Stimulated activated CD4-positive, alpha-beta T cell treated with anti-CD3 and anti-CD28 coated beads, Interleukin-15, amount 100 ng/mL, for 48 hours (primary cell): ENCODE data around the gene MED27.

Experiments
- DNase-seq, 2 donors: peaks; one replicate each; pipeline ENCODE4 v3.0.0-alpha.2; 2020; ENCODE audit warnings: low read depth in 2 of 2

MED27 gene

GRCh38 chr9:132079391-132080091 lies at the start of gene MED27:
MED27 (minus strand) TSS chr9:132079867; CDS start chr9:132079844, 23 bp downstream.
- DNase-seq: peak; percentile 88 to 91

DNA sequence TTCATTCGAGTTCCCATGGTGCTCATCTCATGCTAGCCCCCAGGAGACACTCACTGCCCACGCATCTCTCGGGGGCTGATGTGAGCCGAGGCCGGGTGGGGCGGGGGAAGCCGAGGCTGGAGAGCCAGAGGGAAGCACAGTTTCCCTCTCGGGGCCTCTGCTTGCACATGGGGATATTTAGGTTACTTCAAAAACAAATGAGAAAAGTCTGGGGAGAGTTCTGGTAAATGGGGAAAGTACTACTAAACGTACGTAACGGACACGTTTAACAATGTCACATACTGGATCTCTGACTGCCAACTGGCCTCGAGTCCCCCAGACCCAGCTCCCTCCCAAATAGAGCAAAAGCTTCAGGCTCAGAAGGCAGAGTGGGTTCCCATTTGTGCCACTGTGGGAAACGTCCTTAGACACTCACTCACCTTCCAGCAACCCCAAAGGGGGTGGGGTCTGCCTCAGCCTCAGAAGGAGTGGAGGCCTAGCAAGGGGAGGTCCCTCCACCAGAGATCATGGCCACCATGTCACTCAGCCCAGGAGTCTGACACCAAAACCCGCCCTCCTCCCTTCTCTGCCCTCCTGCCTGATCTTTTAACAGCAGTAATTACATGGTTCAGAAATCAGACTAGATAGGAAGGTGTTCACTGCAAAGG lies 48.3 kb upstream of the MED27 start:
- DNase-seq: no peak

GRCh38 chr9:132126680-132127236 lies 47.1 kb upstream of the MED27 start:
- DNase-seq: no peak

DNA sequence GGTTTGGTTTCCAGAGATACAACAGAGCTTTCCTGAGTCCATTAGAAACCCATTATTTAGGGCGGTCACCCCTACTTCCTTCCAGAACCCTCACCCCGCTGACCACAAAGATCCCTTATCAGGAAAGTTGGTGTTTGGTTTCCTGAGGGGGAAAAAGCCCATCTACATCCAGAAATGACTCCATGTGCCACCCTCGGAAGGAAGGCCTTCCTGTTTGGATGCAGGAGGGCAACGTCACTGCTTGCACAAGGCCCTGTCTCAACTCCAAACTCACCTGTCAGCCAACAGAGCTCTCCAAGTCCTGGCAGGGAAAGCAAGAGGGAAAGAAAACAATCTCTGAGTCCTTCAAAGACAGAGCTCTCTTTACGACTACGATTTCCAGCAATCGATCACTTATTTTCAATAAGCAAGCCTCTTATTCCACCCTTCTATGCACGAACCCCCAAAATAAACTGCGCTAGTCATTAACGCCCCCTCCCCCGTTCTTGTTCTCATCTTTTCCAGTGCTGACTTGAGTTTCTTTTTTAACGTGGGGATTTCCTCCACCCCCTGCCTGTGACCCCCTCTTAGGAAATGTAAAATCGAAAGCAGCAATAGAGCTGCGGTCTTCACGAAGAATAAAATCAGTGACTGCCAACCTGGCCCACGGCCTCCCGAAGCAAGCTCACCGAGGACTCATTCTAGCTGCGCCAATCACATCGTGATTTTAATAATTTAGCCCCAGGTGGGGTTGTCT lies 46.4 kb upstream of the MED27 start:
- peak in 1 of 2 donors; percentile 19 for DNase-seq

DNA sequence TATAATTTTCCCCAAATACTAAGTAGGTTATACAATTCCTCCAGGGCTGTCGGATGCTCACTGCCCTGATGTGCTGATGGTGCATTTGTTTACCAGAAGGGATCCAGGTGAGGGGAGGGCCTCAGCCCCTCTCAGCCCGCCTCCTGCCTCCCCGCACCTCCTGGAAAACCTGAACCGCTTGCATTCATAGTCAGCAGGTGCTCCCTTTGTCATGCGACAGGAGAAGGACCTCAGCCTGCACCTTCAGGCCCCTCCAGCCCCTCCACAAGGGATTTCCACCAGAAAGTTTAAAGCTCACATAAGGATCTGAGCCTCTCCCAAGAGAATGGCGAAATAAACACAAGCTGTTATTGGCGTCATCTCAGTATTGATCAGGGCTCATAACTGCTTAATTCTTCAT lies 45.7 kb upstream of the MED27 start:
- no peak for DNase-seq

DNA sequence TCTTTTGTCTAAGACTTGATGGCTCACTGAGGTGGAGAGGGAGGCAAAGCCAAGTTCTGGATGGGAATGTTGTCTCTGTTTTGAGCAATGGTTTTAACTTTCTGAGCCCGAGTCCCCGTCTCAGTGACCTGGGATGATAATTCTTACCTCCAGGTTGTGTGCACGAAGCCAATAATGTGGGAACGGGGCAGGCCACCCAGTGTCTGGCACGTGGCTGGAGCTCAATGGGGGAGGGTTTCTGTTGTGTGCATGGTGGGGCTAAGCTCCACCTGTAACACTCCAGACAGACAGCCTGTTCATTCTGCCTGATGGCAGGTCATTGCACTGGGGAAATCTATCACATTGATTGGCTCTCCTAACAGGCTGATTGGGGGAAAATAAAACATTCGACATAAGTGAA lies 45.1 kb upstream of the MED27 start:
- DNase-seq: no peak

- no peak for DNase-seq
Measured at GRCh38 chr9:132121021-132121420, 41.4 kb upstream of the MED27 start.

DNA sequence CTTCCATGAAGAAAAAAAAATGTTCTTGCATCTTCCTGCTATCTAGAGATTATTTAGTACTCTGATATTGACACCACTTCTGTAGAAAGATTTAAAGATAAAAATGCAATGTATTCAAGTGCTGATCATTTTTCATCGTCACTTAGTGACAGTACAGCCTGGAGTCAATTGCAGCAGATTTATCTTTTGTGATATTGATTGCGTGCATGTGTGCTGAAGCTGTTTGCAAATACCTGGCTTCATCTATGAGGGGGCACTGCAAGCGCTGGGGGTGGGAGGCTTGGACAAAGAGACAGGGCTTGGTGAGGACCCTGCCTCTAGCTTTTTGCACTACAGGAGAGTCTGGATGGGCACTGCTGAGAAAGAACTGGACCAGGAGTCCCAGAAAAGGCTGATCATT lies 38.0 kb upstream of the MED27 start:
- DNase-seq: no peak

- DNase-seq: no peak
Measured at GRCh38 chr9:132116583-132116982, 36.9 kb upstream of the MED27 start.

DNA sequence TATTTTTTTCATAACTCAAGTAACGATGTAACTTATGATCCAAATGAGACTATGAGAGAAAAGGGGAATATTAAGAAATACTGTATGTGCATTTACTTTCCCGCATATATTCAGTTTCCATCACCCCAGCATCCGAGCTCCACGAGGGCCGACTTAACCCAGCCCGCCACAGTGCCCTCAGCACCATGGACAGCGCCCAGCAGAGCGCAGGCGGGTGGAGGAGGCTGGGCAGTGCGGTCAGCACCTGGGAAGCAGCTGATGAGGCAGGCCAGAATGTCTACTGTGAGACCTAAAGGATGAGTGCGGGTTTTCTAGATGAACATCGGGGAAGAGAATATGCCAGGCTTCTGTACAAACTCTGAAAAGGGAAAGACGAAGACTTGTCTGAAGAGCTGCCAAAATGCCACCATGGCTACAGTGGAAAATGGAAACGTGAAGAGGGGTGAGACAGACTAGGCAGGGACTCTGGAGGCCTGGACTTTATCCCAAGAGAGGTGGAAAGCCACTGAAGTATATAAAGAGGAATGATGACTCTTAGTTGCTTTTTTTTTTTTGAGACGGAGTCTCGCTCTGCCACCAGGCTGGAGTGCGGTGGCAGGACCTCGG lies 34.5 kb upstream of the MED27 start:
- DNase-seq: peak in 1 of 2 donors; percentile 10

DNA sequence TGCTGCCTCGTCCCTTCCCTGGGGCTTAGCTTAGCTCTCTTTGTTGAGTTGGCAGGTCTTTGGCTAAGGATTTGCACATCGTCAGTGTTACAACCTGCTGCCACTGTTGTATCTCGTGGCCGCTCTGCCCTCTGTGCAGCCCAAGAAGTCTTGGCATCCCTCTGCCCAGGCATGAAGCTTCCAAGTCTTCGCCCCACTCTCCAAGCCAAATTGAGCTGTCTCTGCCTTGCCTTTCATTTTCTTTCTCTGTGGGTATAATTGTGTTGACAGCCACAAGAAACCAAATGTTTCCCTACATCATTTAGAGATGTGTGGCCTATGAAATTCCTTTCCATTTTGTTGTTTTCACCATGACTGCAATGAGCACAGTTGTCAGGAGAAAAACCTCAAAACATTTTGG lies 29.6 kb upstream of the MED27 start:
- no peak for DNase-seq

DNA sequence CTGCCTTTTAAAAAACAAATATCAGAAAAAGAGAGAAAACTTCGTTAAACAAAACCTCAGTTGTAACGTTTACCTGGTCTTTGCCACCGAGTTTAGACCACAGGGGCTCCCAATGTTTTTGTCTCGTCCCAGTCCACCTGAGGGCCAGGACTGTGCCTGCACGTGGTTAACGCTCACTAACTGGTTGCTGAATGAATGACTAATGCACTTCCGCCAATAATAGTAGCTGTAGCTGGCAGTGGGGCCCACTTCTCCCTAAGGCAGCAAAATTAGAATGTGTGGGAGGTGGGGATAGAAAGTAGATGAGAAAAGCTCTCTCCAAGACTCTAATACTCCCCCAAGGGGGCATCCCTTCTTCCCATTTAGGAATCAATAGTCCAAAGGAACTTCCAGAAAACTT lies 29.1 kb upstream of the MED27 start:
- DNase-seq: no peak

DNA sequence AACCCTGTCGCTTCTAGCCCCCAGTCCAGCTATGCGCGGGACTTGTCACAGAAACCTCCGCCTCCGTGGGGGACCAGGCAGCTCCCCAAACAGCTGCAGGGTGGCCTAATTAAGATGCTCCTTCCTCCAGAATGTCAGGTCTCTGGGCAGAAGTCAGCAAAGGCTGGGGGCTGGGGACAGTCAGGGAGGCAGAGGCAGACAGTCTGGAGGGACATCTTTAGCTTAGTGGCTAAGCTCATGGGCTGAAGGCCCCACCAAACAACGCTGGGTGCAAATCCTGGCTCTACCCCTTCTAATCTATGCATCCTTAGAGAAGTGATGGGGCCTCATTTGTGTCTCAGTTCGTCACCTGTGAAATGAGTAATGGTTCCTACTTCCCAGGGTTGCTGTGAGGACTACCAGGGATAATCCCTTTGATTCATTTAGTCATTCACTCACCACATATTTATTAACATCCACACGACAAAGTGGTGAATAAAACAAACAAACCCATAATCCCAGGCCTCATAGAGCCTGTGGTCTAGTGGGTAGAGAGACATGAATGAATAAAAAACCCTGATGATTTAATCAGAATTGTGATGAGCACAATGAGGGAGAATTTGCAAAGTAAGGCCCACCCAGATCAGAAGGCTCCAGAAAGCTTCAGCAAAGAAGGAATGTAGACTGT lies 20.2 kb upstream of the MED27 start:
- DNase-seq: no peak

- DNase-seq: no peak
Measured at GRCh38 chr9:132099167-132099566, 19.5 kb upstream of the MED27 start.

- no peak for DNase-seq
Measured at GRCh38 chr9:132094314-132094791, 14.7 kb upstream of the MED27 start.

GRCh38 chr9:132090771-132091170 lies 11.1 kb upstream of the MED27 start:
- DNase-seq: no peak

DNA sequence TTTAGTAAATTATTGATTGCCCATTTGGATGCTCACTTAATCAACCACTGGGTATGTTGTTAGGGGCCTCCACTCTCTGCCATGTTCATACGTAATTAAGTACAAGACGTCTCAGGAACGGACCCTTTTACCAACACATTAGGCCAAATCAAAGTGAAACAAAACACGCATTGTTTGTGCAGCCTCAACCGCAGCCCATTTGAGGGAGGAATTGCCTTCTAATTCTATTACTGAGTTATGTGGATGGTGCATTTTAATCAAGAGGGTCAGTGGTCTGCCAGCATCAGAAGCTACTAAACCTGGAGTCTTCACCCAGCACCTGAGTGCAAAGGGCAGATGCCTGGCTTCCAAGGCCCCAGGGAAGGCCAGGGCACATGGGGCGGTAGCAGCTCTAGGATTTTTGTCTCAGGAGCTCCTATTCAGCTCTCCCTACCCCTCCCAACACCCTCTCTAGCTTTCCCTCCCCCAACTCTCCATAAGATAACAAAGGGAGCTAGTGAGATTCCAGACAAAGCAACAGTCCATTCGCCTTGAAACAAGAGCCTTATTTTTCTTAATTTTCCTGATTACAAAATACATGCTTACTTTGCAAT lies 7.9 kb upstream of the MED27 start:
- DNase-seq: no peak

DNA sequence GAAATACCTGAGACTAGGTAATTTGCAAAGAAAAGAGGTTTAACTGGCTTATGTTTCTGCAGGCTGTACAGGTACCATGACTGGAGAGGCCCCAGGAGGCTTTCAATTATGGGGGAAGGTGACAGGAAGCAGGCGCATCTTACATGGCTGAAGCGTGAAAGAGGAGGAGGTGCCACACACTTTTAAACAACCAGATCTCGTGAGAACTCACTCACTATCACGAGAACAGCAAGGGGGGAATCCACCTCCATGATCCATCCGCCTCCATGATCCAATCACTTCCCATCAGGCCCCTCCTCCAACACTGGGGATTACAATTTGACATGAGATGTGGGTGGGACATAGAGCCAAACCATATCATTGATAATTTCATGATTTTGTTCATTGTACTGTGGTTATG lies 2.5 kb upstream of the MED27 start:
- no peak for DNase-seq

DNA sequence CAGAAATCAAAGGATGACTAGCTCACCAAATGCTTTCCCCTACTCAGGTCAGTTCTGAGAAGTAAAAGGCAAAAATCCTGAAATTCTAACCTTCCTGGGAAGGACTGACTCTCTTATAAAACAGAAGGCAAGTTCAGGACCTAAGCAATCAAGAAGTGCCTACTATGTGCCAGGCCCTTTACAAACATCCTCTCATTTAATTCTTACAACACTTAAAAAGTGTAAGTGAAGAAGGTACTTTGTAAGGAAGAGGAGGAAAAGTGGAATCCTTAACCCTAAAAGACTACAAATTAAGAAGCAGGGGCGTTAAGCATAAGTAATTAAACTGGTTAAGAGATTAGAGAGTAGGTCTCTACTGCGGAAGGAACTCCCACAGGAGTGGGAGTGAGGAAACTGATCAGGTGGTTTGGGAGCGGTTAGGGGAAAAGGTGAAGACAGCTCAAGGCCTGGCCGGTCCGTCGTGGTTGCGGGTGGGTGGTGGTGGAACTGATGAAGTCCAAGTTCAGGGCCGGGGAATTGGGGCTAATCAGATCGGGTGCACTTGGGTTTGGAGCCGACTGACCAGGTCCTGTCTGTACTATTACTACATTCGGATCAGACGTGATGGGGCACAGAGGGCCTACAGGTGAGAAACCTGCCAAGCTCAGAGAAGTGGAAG lies 839 bp downstream of the MED27 start:
- no peak for DNase-seq

- DNase-seq: no peak
Measured at GRCh38 chr9:132077881-132078698, 1.6 kb downstream of the MED27 start.
